Measurements from ENCODE around the gene RNF26. TPM values are rescaled to one million over a fixed set of nuclear protein-coding genes. Genes with fewer than 3 reads are reported as not detected.

Gene RNF26
- total and polyA plus RNA-seq, 2 of the 13 experiments (the other 11 are each of a cell fraction or from before 2014, with no cell fraction given): 11.9 to 26.3 TPM

DNA sequence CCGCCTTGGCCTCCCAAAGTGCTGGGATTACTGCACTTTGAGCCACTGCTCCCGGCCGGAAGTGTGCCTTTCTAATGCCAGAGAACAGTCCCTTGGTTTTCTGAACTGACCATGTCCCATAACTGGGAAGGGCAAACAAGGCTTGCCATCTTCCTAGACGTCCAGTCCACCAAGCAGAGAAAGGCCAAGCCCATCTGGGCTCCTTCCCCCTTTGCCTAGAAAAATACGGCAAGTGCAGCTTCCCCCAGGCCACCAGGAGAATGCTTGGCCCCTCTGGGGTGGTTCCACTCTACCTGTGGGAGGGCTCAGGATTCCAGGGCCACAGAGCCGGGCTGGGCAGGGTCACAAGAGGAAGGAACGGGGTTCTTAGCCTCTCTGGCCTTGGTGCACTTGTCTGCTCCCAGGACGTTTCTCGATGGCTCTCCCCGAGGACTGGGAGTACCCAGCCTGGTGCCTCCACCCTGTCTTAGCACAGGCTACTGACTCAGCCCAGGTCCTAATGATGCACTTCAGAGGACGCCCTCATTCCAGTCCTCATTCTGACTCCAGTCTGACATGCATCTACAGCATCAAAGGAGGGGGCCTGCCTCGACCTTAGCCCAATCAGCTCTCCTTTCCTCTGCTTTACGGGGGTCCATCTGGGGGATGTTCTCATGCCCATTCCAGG is 46.0 kb downstream of the RNF26 start (continued):
- TF ChIP-seq, protein P1, sequence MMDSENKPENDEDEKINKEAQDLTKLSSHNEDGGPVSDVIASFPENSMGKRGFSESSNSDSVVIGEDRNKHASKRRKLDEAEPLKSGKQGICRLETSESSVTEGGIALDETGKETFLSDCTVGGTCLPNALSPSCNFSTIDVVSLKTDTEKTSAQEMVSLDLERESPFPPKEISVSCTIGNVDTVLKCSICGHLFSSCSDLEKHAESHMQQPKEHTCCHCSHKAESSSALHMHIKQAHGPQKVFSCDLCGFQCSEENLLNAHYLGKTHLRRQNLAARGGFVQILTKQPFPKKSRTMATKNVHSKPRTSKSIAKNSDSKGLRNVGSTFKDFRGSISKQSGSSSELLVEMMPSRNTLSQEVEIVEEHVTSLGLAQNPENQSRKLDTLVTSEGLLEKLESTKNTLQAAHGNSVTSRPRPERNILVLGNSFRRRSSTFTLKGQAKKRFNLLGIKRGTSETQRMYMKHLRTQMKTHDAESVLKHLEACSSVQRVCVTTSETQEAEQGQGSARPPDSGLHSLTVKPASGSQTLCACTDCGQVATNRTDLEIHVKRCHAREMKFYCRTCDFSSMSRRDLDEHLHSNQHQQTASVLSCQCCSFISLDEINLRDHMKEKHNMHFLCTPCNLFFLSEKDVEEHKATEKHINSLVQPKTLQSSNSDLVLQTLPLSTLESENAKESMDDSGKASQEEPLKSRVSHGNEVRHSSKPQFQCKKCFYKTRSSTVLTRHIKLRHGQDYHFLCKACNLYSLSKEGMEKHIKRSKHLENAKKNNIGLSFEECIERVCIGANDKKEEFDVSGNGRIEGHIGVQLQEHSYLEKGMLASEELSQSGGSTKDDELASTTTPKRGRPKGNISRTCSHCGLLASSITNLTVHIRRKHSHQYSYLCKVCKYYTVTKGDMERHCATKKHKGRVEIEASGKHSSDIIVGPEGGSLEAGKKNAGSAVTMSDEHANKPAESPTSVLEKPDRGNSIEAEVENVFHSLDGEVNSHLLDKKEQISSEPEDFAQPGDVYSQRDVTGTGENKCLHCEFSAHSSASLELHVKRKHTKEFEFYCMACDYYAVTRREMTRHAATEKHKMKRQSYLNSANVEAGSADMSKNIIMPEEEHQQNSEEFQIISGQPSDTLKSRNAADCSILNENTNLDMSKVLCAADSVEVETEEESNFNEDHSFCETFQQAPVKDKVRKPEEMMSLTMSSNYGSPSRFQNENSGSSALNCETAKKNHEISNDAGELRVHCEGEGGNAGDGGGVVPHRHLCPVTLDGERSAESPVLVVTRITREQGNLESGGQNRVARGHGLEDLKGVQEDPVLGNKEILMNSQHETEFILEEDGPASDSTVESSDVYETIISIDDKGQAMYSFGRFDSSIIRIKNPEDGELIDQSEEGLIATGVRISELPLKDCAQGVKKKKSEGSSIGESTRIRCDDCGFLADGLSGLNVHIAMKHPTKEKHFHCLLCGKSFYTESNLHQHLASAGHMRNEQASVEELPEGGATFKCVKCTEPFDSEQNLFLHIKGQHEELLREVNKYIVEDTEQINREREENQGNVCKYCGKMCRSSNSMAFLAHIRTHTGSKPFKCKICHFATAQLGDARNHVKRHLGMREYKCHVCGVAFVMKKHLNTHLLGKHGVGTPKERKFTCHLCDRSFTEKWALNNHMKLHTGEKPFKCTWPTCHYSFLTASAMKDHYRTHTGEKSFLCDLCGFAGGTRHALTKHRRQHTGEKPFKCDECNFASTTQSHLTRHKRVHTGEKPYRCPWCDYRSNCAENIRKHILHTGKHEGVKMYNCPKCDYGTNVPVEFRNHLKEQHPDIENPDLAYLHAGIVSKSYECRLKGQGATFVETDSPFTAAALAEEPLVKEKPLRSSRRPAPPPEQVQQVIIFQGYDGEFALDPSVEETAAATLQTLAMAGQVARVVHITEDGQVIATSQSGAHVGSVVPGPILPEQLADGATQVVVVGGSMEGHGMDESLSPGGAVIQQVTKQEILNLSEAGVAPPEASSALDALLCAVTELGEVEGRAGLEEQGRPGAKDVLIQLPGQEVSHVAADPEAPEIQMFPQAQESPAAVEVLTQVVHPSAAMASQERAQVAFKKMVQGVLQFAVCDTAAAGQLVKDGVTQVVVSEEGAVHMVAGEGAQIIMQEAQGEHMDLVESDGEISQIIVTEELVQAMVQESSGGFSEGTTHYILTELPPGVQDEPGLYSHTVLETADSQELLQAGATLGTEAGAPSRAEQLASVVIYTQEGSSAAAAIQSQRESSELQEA (CRISPR knock-in tag; IDR thresholded peaks at IDR 0.05; ENCODE audit: not compliant biosample characterization): peak; percentile 59
- TF ChIP-seq ZBTB3 (CRISPR knock-in tag; IDR thresholded peaks at IDR 0.05; ENCODE audit: borderline replicate concordance, low read depth) (0 out of 2 replicates have a peak, but pooled peaks have one; percentile 19), ZNF121 (CRISPR knock-in tag; IDR thresholded peaks at IDR 0.05) (no peak), NFE2L1 (CRISPR knock-in tag; IDR thresholded peaks at IDR 0.05; ENCODE audit: borderline replicate concordance) (no peak), ZSCAN25 (CRISPR knock-in tag; IDR thresholded peaks at IDR 0.05) (no peak), MXI1 (IDR thresholded peaks at IDR 0.05; ENCODE audit: borderline replicate concordance, low read depth, low read length) (no peak), ZFP62 (CRISPR knock-in tag; IDR thresholded peaks at IDR 0.05) (no peak), ZBTB4 (CRISPR knock-in tag; IDR thresholded peaks at IDR 0.05; ENCODE audit: borderline replicate concordance) (no peak), ZNF639 (CRISPR knock-in tag; conservative IDR thresholded peaks at IDR 0.05) (no peak), ZNF10 (CRISPR knock-in tag; IDR thresholded peaks at IDR 0.05; ENCODE audit: borderline replicate concordance, low read depth) (no peak), ZNF598 (CRISPR knock-in tag; IDR thresholded peaks at IDR 0.05; ENCODE audit: borderline replicate concordance) (0 out of 2 replicates have a peak, but pooled peaks have one; percentile 13), WIZ (CRISPR knock-in tag; IDR thresholded peaks at IDR 0.05) (no peak), TBL1XR1 (IDR thresholded peaks at IDR 0.05; ENCODE audit: borderline replicate concordance, low read length, partially characterized antibody) (no peak), RNF2 (conservative IDR thresholded peaks at IDR 0.05; ENCODE audit: low read depth) (no peak), ZNF44 (CRISPR knock-in tag; IDR thresholded peaks at IDR 0.05) (peak; percentile 74; the same call in 1 of the 2 replicates), ZNF558 (CRISPR knock-in tag; IDR thresholded peaks at IDR 0.05; ENCODE audit: borderline replicate concordance) (no peak)
